ENCODE results near the gene NT5DC2.

DNA sequence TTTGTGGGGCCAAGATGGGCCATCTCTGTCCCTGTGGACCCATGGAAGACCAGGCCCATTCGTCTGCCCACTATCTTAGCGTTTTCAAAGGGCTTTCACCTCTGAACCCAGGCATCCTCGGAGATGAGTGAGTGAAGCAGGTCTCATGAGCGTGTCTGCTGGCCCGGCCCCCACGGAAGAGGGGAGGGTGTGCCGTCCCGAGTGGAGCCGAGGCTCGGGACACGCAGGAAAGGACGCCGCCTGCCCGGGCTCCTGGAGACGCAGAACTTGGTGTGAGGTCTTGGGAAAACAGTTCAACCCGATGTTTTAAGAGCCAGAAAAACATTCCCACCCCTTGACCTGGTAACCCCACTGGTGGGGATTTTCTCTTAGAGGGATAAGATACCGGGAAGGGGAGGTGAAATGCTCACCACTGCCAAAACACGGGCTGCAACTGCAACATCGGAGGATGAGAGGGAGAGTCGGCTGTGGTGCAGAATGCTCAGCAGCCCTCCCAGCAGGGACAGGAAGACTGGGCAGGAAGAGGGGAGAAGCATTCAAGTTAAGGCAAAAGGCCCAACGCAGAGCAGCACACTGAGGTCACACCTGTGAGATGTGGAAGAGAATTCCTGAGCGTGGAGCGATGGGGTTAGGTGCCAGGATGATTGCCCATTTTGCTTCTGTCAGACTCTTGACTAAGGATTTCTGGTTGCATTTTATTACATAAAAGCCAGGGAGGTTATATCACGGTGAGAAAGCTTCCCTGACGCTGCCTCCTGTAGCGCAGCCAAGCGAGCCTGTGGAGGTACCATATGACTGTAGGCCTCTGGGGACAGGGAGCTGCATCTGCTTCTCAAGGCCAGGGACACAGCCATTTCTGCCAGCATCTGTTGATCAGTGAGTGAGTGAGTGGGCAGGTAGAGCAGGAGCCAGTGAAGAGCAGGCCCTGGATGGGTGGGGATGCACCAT is 52.6 kb downstream of the NT5DC2 start:
- TF ChIP-seq, protein P1, sequence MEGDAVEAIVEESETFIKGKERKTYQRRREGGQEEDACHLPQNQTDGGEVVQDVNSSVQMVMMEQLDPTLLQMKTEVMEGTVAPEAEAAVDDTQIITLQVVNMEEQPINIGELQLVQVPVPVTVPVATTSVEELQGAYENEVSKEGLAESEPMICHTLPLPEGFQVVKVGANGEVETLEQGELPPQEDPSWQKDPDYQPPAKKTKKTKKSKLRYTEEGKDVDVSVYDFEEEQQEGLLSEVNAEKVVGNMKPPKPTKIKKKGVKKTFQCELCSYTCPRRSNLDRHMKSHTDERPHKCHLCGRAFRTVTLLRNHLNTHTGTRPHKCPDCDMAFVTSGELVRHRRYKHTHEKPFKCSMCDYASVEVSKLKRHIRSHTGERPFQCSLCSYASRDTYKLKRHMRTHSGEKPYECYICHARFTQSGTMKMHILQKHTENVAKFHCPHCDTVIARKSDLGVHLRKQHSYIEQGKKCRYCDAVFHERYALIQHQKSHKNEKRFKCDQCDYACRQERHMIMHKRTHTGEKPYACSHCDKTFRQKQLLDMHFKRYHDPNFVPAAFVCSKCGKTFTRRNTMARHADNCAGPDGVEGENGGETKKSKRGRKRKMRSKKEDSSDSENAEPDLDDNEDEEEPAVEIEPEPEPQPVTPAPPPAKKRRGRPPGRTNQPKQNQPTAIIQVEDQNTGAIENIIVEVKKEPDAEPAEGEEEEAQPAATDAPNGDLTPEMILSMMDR (conservative IDR thresholded peaks at IDR 0.05): no peak
- TF ChIP-seq EZH2 (IDR thresholded peaks at IDR 0.05; ENCODE audit: low read depth): no peak

All from PC-9 (cell line).